Measurements from ENCODE around the gene SSTR4. TPM values are rescaled to one million over a fixed set of nuclear protein-coding genes. Genes with fewer than 3 reads are reported as not detected.

Gene SSTR4
- total and polyA plus RNA-seq, 2 of the 13 experiments (the other 11 are each of a cell fraction or from before 2014, with no cell fraction given), result not detected

Other genes starting within 250 kb of the SSTR4 start
- gene THBD, start 14.4 kb downstream of the SSTR4 start, total RNA-seq (2016; rRNA removed; fragmentation: Illumina TruSeq; extraction: Trizol), result not detected in 2 replicates
- gene THBD, start 14.4 kb downstream of the SSTR4 start, polyA plus RNA-seq (2011; rRNA removed), result 0.03 TPM in 1 of 2 replicates, not detected in the other
- not detected in 2 replicates for gene CD93, start 51.0 kb downstream of the SSTR4 start, total RNA-seq (2016; rRNA removed; fragmentation: Illumina TruSeq; extraction: Trizol)
- gene CD93, start 51.0 kb downstream of the SSTR4 start, polyA plus RNA-seq (2011; rRNA removed), result not detected in 2 replicates

Data from HepG2 (cell line).